SKM-1 treated with dmso at 0.1 percent for 144 hours (cell line): ENCODE results near the gene METTL9.
A peak's percentile ranks its signal among the peaks of the same experiment; 100 is the strongest.
"Not testable (repeated sequence)": the region's sequence is repeated elsewhere in the genome, so short reads cannot be mapped to it uniquely, and the experiment has no call there.

Experiments
- DNase-seq: peaks from one replicate; lab custom pipeline; 2025; ENCODE audit not compliant: unreplicated experiment; lab: John Stamatoyannopoulos, UW

The METTL9 gene

DNA sequence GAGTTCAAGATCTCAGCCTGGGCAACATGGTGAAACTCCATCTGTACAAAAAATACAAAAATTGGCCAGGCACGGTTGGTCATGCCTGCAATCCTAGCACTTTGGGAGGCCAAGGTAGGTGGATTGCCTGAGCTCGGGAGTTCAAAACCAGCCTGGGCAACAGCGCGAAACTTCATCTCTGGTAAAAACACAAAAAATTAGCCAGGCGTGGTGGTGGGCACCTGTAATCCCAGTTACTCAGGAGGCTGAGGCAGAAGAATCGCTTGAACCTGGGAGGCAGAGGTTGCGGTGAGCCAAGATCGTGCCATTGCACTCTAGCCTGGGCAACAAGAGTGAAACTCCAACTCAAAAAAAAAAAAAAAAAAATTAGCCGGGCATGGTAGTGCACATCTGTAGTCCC is 25.9 kb upstream of the METTL9 start:
- not testable (repeated sequence) for DNase-seq

DNA sequence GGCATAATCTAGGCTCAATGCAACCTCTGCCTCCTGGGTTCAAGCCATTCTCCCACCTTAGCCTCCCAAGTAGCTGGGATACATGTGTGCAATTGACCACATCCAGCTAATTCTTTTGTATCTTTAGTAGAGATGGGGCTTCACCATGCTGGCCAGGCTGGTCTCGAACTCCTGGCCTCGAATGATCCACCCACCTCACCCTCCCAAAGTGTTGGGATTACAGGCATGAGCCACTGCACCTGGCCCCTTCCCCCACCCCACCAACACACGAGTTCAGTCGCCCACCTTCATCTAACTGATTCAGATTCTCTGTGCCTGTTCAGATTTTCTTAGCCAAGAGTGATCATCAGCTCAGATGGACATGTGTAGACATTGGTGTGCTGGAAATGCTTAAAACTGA is 25.0 kb upstream of the METTL9 start:
- no peak for DNase-seq

DNA sequence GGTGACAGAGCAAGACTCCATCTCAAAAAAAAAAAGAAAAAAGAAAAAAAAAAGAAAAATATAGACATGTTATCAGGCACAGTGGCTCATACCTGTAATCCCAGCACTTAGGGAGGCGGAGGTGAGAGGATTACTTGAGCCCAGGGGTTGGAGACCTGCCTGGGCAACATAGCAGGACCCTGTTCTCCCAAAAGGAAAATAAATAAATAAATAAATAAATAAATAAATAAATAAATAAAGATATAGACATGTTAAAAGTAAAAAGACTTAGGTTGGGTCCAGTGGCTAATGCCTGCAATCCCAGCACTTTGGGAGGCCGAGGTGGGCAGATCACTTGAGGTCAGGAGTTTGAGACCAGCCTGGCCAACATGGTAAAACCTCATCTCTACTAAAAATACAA is 23.1 kb upstream of the METTL9 start:
- not testable (repeated sequence) for DNase-seq

DNA sequence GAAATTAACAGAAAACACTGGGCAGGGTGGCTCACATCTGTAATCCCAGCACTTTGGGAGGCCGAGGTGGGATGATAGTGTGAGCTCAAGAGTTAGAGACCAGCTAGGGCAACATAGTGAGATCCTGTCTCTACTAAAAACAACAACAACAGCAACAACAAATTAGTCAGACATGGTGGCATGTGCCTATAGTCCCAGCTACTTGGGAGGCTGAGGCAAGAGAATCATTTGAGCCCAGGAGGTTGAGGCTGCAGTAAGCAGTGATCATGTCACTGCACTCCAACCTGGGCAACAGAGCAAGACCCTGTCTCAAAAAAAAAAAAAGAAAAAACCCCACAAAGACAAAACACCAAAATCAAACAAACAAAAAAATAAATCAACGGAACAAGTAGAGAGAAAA is 21.9 kb upstream of the METTL9 start:
- not testable (repeated sequence) for DNase-seq

DNA sequence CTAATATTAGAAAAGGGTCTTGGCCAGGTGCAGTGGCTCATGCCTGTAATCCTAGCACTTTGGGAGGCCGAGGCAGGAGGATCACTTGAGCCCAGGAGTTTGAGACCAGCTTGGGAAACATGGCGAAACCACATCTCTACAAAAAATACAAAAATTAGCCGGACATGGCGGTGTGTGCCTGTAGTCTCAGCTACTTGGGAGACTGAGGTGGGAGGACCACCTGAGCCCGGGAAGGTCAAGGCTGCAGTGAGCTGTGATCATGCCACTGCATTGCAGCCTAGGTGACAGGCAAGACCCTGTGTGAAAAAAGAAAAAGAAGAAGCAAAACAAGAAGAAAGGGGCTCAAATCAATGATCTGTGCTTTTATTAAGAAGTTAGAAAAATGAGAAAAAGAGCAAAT is 21.1 kb upstream of the METTL9 start:
- not testable (repeated sequence) for DNase-seq

DNA sequence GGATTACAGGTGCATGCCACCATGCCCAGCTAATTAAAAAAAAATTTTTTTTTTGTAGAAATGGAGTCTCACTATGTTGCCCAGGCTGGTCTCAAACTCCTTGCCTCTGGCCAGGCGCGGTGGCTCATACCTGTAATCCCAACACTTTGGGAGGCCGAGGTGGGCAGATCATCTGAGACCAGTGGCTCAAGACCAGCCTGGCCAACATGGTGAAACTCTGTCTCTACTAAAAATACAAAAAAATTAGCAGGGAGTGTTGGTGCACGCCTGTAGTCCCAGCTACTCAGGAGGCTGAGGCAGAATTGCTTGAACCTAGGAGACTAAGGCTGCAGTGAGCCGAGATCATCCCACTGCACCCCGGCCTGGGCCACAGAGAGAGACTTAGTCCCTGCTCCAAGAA is 19.2 kb upstream of the METTL9 start:
- DNase-seq, result not testable (repeated sequence)

DNA sequence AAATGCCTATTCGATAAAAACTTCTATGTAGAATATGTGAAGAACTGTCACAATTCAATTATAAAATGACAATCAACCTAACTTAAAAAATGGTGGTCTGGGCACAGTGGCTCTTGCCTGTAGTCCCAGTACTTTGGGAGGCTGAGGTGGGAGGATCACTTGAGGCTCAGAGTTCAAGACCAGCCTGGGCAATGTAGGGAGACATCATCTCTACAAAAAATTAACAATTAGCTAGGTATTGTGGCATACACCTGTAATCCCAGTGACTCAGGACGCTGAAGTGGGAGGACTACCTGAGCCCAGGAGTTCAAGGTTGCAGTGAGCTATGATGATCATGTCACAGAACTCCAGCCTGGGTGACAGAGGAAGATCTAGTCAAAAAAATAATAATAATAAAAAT is 18.6 kb upstream of the METTL9 start:
- DNase-seq, result no peak

DNA sequence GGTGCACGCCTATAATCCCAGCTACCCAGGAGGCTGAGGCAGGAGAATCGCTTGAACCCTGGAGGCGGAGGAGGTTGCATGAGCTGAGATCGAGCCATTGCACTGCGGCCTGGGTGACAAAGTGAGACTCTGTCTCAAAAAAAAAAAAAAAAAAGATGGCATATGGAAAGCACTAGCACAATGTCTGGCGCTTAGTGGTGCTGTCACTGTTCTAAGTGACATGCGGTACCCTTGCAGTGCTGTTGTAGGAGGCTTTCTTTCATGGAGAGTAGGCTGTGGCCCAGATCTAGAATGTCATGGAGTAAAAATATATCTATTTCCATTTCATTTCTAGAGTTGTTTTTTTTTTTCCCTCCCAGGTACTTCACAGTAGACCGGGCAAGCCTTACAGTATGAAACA is 14.6 kb upstream of the METTL9 start:
- no peak for DNase-seq

DNA sequence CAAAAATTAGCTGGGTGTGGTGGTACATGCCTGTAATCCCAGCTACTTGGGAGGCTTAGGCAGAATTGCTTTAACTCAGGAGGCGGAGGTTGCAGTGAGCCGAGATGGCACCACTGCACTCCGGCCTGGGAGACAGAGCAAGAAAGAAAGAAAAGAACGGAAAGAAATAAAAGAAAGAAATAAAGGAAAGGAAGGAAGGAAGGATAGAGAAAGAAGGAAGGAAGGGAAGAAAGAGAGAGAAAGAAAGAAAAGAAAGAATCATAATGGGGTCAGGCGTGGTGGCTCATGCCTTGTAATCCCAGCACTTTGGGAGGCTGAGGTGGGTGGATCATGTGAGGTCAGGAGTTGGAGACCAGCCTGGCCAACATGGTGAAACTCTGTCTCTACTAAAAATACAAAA is 10.8 kb upstream of the METTL9 start:
- not testable (repeated sequence) for DNase-seq

DNA sequence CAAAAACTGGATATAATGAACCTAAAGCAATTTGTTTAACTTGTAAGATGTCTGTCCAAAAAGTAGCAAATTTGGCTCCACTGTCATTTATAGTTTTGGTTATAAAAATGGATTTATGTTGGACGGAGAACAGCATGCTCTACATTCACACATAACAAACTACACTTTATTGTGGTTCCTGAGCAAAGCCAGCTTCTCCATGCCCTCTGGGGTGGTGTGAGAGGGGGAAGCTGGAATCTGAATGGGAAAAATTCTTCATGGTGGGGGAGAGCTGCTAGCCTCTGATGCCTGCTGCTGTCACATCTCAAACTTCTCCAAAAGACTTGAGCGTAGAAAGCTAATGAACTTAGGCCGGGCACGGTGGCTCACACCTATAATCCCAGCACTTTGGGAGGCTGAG is 9.8 kb upstream of the METTL9 start:
- DNase-seq, result no peak

DNA sequence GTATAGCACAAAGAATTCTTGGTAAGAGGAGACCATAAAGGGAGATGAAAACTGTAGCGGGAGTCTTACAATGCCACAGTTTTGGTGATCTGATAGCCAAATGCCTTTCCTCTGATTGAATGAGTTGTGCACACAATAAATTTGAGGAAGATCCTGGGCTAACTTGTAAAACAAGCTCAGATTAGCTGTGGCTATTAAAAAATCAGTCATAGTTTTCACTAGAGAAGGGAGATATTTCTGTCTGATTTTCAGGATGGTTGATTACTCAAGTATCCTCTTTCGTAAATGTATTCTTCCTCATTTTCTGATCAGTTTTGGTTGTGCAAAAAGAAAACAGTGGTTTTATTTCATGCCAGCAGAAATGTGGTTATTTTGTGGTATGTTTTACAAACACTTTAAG is 9.1 kb upstream of the METTL9 start:
- peak; percentile 45 for DNase-seq

DNA sequence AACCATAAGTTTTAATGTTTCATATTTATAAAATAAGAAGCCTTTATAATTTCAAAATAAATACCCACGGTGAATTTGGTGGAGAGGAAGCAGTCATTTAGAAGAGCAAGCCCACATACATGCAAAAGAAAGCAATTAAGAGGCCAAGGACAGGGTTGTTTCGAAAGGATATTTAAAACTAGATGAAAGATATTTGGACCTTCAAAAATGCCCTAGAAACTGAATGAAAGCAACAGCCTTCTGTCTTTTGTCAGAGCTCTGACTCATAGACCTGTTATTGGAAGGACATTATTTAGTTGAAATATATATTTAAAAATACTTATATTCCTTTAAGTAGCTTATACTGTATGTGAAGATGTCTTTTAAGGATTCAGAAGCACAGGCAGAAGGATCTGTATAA is 8.6 kb upstream of the METTL9 start:
- no peak for DNase-seq

DNA sequence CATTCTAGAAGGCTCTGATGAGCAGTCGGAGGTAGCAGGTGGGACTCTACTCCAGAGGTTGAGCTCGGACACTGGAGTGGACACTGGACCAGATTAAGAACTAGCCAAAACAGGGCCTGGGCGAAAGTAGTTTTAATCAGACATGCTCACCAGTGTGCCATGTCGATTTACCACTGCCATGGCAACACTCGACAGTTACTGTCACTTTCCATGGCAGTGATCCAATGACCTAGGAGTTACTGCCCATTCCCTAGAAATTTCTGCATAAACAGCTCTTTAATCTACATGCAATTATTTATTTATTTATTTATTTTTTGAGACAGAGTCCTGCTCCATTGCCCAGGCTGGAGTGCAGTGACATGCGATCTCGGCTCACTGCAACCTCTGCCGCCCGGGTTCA is 7.2 kb upstream of the METTL9 start:
- DNase-seq, result no peak

DNA sequence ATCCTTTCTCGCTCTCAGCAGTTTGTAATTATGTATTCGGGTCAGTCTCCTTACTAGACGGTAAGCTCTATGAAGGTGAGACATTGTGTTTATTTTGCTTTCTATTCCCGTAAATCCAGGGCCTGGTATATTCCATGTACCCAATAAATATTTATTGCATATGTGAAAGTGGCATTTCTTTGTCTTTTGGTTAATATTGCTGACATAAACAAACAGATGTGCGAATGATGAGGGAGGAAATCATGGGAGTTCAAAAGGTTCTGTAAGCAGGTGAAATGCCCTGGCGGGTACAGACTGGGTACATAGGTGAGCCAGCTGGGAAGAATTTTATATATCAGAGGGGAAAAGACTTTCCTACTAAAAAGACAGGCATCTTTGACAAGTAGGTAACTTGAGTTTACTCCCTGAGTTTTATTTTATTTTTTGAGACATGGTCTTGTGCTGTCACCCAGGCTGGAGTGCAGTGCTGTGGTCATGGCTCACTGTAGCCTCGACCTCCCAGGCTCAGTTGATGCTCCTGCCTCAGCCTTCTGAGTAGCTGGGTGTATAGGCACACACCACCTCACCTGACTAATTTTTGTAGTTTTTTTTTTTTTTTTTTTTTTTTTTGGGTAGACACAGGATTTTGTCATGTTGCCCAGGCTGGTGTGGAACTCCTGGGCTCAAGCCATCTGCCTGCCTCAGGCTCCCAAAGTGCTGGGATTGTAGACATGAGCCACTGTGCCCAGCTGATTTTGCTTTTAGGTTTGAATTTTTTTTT is 5.7 kb upstream of the METTL9 start:
- DNase-seq, result no peak

DNA sequence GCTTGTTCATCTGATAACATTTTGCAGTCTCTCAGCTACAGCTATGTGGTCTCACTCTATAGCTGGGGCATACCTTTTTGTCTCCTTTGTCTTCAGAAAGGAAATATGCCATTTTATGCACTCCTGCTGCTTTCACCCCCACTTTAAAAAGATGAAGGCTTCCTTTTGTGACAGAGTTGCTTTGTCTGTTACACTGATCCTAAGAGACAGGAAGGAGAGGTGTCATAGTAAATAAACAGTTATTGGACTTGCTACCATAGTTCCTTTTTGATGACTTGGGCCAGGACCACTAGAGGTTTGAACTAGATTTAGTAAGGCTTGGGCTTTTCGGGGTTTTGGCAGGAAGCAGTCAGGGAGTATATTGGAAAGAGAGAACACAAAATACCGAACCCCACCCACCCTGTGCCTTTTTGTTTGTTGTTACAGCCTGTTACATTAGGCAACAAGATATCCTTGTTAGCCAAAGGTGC is 1.8 kb upstream of the METTL9 start:
- no peak for DNase-seq

DNA sequence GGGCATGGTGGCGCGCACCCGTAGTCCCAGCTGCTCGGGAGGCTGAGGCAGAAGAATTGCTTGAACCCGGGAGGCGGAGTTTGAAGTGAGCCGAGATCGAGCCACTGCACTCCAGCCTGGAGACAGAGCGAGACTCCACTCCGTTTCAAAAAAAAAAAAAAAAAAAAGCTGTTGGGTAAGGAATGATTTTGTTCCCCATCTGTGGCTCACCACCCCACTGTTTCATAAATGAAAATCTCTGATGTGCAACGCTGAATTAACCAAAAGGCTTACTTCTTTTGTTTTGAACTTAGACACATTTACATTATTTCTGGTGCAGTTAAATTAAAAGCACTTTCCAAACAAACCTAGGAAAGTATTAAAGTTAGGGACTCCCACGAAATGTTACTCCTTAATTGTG is 1.2 kb upstream of the METTL9 start:
- no peak for DNase-seq

DNA sequence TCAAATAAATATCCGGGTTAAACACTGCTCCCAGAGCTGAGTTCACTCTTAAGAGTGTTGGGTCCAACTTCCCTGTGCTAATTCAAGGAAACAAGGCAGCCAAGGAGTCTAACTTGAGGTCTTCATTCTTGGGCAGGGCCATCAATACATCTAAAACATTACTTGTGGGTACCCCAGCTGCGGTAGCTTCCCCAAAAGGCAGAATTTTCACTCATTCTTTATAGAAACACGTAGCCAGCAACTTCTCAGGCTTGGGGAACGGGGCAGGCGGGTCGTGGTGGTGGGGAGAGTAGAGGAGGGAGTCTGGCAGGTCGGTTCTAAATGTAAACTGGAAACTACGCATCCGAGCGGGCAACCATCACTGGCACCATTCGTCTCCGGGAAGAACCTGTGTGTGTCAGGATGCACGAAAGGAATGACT is 666 bp upstream of the METTL9 start:
- DNase-seq, result no peak

DNA sequence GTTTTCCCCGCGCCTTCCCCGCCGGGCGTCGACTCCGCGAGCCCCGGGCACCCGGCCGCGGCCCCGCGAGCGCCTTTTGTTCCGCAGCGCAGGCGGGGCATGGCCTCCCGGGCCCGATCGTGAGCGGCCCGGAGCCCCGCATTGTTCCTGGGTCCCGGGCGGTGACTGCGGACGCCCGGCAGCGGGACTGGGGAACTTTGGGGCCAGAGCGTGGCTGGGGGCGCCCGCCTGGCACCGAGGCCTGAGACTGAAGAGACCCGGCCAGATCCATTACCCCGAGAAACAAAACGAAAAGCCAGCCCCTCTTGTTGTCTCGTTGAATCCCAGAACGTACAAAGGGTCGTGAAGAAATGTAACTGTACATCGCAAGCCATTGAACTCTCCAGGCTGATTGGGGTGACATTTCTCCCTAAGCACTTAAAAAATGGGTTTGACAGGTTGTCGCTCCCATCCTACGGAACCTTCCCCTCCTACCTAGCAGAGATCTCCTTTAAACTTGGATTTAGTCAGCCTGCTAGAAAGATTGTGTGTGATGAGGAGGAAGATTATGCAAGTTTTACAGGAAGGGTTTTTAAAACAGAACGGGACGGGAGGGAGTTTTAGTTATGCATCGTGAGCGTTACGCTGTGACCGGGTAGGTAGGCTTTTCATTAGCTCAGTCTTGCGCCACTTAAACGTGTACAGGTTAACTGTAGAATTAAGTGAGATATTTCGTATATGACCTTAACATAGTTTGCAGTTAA is 825 bp downstream of the METTL9 start:
- no peak for DNase-seq

DNA sequence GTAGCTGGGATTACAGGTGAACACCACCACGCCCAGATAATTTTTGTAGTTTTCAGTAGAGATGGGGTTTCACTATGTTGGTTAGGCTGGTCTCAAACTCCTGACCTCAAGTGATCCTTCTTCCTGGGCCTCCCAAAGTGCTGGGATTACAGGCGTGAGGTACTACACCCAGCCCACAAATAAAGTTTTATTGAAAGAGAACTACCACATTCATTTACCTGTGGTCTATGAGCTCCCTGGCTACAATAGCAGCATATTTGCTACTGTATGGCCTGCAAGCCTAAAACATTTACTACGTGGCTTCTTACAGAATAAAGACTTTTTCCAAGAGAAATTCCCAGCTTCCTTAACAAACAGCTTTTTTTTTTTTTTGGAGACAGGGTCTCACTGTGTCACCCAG is 3.4 kb downstream of the METTL9 start:
- no peak for DNase-seq

DNA sequence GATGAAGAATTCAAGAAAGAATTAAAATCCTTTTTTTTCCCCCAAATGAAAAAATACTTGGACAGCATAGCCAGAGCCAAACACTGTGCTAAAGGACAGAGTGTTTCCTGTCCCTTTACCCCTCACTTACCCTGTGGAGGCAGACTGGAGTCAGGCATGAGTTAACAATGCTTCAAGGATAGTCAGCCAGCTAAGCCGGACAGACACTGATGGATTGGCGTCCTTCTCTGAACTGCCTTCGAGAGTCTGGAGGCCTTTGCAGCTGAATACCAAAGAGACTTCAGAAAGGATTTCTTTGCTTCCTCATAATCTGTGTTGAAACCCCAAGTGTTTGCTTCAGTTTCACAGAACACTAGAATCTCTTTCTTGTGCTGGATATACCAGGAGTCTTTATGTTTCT is 4.6 kb downstream of the METTL9 start:
- DNase-seq, result no peak

DNA sequence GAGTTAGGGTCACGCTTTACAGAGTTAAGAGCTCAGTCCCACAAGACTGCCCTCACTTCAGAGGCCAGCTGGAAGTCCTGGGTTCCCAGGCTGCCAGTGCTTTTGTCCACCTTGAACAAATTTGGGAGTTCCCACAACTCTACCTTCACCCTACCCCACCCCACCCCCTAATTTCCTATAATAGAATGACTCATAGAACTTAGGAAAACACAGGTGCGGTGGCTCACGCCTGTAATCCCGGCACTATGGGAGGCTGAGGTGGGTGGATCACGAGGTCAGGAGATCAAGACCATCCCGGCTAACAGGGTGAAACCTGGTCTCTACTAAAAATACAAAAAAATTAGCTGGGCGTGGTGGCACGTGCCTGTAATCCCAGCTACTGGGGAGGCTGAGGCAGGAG is 6.5 kb downstream of the METTL9 start:
- not testable (repeated sequence) for DNase-seq

DNA sequence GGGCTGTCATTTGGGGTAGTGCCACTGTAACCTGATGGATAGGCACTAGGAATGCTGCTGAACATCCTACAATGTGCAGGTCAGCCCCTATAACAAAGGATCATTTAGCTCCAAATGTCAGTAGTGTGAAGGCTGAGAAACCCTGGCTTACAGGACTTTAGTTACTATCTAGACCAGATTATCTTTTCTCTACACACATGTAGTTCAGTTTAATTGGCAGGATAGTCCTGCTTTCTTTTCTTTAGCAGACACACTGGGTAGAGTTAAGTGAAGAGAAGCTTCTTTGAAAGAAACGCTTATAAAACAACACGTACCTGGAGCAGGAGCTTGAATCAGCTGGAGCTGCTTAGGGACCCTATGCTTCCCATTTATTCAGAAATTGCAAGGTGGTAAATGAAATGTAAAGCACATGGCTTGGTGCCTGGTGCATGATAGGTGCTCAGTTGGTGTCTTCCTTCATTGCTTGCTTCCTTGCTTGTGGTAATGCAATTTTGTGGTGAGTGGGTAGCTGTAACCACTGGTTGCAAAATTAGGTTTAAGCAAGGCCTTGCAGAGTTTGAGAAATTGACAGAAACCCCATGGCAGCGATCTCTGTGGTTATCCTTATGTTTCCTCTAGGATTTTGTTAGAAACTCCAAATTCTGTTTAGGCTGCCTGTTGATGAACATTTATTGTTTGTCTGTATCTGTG is 9.4 kb downstream of the METTL9 start:
- DNase-seq, result peak; percentile 37
